GM19452 (cell line): ENCODE data around the gene NUP205.
"Not testable (repeated sequence)": the region's sequence is repeated elsewhere in the genome, so short reads cannot be mapped to it uniquely, and the experiment has no call there.

Source experiments
- ATAC-seq: cut with Tn5 transposase; IDR thresholded peaks from one replicate; pipeline ENCODE4 v1.9.1; 2021; ENCODE audit not compliant: unreplicated experiment

NUP205 gene

DNA sequence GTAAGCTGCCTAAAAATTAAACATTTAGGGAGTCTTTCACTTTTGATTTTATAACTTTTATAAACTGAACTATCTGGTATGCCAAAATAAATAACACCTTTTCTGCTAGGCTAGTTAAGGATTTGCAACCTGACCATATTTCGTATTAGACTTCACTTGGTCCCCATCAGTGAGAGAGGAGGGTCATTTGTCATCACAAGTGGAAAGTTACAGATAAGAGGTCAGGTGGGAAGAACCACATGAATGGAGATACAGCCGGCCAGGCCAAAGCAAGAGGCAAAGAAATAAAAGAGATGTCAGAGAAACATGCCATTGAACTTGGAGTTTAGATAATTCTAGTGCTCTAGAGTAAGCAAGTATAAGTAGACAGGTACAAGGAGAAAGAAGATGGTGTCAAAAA is 60.1 kb downstream of the NUP205 start:
- ATAC-seq, result no peak

- no peak for ATAC-seq
These were observed 60.8 kb downstream of the NUP205 start for GRCh38 chr7:135618510-135618909.

DNA sequence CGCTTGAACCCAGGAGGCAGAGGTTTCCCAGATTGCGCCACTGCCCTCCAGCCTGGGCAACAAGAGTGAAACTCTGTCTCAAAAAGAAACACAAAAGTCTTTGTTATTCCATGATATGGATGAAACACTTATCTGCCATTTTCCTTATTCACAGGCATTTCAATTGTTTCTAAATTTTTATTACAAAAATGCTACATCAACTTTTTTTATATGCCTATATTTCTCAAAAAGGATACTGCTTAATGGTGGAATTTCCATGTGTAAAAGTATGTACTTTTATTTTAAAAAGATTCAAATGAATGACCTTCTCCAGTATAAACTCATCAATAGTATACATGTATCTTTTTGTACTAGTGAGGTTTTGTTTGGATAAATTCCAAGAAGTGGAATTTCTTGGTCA is 62.7 kb downstream of the NUP205 start:
- no peak for ATAC-seq

DNA sequence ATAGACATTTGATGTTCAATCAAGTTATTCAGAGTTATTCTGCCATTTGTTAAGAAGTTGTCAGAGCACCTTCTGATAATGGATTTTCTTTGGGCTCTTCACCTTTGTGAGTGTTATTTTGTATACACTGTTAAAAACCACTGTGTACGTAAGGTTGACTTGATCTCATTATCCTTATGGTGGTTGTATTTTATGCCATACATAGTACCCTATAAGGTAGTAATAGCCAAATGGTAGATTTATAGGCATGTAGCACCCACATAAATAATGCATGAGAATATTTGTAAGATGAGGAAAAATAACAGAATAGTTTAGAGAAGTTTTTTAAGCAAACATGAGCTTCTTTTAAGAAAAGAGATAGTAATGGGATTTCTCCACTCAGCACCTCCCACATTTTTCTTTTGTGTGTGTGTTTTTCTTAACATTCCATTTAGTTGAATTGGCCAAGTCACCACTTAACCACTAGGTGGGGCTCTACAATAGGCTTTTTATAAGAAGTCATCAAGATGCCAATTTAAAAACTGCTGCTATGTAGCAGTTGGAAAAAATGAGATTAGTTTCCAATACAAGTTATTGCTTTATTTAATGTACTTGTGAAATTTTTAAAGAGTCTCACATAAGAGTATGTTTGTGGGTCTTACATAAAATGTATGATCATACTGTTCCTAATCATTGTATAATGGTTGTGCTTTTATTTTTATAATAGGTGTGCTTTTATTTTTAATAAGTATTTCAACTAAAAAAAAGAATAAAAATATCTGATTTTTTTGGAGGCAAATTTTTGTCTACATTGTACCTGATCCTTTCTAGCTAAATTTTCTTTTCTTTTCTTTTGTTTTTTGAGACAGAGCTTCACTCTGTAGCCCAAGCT is 63.5 kb downstream of the NUP205 start:
- ATAC-seq, result no peak

- ATAC-seq, result no peak
These were observed 76.6 kb downstream of the NUP205 start for GRCh38 chr7:135634191-135634878.

GRCh38 chr7:135639690-135640089 is 82.0 kb downstream of the NUP205 start:
- not testable (repeated sequence) for ATAC-seq

- no peak for ATAC-seq
These were observed 86.4 kb downstream of the NUP205 start for GRCh38 chr7:135644154-135644553.

DNA sequence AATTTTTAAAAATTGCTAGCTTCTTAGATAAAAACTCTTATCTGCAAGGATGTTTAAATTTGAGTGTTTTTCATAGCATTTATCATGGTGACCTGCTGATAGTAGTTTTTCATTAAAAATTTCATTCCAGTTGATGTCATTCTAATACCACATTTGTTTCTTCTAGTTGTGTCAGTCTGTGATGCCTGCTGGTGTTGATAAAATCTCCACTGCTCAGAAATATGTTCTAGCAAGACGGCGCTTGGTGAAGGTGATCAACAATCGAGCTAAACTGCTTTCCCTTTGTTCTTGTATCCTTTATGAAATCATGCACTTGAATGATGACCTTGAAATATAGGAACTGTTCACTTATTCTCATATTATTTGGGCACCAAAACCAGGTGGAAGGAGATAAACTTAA is 87.0 kb downstream of the NUP205 start:
- ATAC-seq, result no peak

- no peak for ATAC-seq
These were observed 87.7 kb downstream of the NUP205 start for GRCh38 chr7:135645296-135645904.

DNA sequence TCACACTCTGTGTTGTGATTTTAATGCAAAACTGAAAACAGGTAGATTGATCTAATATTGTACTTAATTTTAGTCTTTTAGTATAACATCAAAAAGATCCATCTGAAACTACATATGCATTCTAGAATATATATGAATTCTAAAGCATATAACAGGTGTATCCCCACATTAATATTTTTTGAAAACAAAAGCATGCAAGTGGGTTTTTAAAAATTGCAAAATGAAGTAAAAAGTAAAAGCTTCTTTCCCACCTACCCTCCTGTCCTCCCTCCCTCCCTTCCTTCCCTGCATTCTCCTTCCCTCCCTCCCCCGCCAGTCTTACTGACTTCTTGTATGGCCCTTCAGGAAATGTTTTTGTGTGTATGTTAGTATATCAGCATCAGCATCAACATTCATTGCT is 90.0 kb downstream of the NUP205 start:
- no peak for ATAC-seq

DNA sequence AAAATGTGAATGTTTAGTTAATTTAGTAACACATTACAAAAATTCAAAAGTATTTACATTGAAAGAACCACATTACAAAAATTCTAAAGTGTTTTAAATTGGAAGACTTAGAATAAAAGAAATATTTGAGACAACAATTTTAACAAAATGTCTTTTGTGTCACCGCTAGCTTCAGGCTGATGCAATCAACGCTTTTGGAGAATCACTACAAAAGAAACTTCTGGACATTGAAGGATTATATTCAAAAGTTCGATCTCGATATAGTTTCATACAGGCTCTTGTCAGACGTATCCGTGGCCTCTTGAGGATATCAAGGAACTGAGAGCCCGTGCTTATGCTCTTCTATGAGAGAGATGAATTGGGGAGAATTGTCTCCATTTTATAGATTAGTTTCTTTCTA is 90.5 kb downstream of the NUP205 start:
- no peak for ATAC-seq

- no peak for ATAC-seq
These were observed 93.3 kb downstream of the NUP205 start for GRCh38 chr7:135650831-135651573.

DNA sequence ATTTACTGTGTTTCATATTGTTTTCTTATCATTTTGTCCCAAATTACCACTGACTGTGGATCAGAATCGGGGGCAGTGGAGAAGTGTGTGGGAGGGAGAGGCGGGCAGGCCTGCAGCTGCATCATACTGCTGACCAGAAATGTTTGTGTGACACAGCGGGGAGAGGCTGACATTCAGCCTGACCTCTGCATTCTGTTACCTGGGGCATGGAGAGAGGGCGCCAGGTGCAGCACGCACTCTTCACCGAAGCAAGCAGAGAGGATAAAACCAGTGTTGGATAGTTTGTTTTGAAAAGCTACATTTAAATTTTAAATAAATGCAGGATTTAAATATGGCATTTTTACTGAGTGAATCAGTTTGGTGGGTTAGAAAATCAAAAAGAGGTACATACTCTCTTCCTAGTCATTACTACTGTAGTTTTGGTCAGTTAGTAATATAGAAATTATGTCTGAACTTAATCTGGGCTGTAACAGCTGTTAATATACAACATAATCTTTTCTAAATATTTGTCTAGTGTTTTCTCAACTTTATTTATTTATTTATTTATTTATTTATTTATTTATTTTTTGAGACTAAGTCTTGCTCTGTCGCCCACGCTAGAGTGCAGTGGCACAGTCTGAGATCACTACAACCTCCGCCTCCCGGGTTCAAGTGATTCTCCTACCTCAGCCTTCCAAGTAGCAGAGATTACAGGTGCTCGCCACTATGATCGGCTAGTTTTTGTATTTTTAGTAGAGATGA is 95.8 kb downstream of the NUP205 start:
- no peak for ATAC-seq

GRCh38 chr7:135658564-135658963 is 100.8 kb downstream of the NUP205 start:
- ATAC-seq, result no peak

DNA sequence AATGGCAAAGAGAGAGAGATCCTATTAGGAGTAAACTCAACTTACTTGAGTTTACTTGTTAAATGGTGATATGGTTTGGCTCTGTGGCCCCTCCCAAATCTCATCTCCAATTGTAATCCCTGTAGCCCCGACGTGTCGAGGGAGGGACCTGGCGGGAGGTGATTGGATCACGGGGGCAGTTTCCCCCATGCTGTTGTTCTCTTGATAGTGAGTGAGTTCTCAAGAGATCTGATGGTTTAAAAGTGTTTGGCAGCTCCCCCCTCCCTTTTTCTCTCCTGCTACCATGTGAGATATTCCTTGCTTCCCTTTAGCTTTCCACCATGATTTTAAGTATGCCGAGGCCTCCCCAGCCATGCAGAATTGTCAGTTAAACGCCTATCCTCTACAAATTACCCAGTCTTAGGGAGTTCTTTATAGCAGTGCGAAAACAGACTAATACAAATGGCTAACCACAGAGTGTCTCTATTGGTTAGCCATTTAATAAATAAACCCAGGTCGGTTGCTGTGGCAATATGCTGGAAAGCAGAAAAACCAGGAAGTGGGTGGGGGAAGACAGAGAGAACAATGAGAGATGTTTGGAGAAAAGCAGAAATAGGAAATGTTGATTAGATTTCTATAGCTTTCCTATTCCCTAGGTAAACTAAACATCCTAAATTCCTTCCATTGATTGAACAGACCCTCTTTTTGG is 101.6 kb downstream of the NUP205 start:
- no peak for ATAC-seq

DNA sequence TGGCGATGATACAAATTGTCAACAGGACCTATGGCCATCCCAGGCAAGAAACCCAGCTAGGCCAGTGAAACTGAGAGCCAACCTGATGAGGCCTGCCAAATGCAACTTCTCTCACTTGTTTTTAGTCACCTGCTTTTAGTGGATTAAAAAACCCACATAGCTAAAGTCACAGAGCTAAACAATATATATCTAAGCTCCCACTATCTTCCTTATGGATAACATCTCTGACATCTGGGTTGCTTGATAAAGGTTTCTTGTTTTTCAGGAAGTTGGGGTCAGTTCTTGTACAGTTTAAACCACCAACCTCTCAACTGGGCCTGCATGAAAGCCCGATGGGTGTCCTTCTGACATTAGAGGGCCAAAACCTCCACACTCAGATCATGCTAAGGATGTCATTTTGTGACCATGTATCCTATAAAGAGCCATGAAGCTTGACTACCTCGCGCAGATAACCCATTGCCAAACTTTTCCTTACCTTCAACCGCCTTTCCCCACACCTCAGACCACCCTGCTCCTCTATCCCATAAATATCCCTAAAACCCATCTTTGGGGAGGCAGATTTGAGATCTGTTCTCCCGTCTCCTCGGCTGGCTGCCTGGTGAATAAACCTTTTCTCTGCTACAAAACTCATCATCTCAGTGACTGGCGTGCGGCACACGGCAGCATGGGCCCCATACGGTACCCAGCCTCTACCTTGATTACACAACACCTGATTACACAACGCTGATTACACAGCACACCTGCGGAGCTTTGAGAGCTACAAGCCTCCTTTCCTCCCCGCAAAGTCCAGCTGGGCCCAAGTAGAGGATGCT is 103.8 kb downstream of the NUP205 start:
- ATAC-seq, result peak; percentile 5

- ATAC-seq, result no peak
These were observed 104.3 kb downstream of the NUP205 start for GRCh38 chr7:135662123-135662372.

- ATAC-seq, result peak; percentile 86
These were observed 104.8 kb downstream of the NUP205 start, which contains the start of gene STMP1 for GRCh38 chr7:135662373-135663114. STMP1 (plus strand) TSS chr7:135662514.
